ENCODE data around the gene HRH2.
"Not testable (repeated sequence)": the region's sequence is repeated elsewhere in the genome, so short reads cannot be mapped to it uniquely, and the experiment has no call there.

Gene HRH2

DNA sequence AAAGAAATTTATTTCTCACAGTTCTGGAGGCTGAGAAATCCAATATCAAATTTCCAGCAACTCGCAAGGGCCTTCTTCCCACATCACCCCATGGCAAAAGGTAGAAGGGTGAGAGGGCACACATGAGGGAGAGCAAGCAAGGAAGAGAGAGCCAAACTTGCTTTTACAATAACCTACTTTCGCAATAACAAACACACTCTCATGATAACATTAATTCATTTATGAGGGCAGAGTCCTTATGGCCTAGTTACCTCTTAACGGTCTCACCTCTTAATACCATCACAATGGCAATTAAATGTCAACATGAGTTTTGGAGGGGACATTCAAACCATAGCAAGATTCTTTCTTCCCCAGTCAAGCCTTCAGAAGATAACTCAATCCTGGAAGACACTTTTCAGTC lies 11.6 kb upstream of the HRH2 start:
- TF ChIP-seq, protein P1, sequence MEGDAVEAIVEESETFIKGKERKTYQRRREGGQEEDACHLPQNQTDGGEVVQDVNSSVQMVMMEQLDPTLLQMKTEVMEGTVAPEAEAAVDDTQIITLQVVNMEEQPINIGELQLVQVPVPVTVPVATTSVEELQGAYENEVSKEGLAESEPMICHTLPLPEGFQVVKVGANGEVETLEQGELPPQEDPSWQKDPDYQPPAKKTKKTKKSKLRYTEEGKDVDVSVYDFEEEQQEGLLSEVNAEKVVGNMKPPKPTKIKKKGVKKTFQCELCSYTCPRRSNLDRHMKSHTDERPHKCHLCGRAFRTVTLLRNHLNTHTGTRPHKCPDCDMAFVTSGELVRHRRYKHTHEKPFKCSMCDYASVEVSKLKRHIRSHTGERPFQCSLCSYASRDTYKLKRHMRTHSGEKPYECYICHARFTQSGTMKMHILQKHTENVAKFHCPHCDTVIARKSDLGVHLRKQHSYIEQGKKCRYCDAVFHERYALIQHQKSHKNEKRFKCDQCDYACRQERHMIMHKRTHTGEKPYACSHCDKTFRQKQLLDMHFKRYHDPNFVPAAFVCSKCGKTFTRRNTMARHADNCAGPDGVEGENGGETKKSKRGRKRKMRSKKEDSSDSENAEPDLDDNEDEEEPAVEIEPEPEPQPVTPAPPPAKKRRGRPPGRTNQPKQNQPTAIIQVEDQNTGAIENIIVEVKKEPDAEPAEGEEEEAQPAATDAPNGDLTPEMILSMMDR (IDR thresholded peaks at IDR 0.05; ENCODE audit: low read depth, low read length) = no peak

GRCh38 chr5:175649967-175650366 lies 7.9 kb upstream of the HRH2 start:
- TF ChIP-seq, protein P1 (IDR thresholded peaks at IDR 0.05; ENCODE audit: low read depth, low read length) = no peak
- no peak for DNase-seq (ENCODE audit: extremely low read depth, low read depth)

More for the DNA sequence above, 11.6 kb upstream of the HRH2 start:
- DNase-seq (ENCODE audit: extremely low read depth, low read depth) = no peak

GRCh38 chr5:175650430-175651205 lies 7.3 kb upstream of the HRH2 start:
- not testable (repeated sequence) for DNase-seq (ENCODE audit: extremely low read depth, low read depth)

GRCh38 chr5:175652741-175653663 lies 4.9 kb upstream of the HRH2 start:
- DNase-seq (ENCODE audit: extremely low read depth, low read depth) = no peak
- TF ChIP-seq, protein P1 (IDR thresholded peaks at IDR 0.05; ENCODE audit: low read depth, low read length) = no peak

- DNase-seq (ENCODE audit: extremely low read depth, low read depth) = no peak
- TF ChIP-seq, protein P1 (IDR thresholded peaks at IDR 0.05; ENCODE audit: low read depth, low read length) = no peak
These were observed 4.1 kb upstream of the HRH2 start for GRCh38 chr5:175653763-175654162.

- TF ChIP-seq, protein P1 (IDR thresholded peaks at IDR 0.05; ENCODE audit: low read depth, low read length) = no peak
- no peak for DNase-seq (ENCODE audit: extremely low read depth, low read depth)
These were observed 3.5 kb upstream of the HRH2 start for GRCh38 chr5:175654339-175654738.

DNA sequence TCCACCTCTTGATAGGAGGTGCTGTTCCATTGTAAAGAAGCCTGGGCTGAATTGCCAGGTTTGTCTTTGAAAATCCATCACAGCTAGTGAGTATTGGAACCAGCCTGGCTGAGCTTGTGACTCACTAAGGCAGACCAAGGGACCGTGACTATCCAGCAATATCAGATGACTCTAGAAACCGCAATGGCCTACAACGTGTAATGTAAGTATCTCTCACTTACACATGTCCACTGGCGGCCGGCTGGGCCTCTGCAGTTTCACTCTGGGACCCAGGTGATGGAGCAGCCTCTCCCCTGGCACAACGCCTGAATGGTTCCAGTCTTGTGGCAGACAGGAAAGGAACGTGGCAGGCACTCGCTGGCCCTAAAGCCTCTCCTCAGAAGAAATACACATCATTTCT lies 3.1 kb upstream of the HRH2 start:
- TF ChIP-seq, protein P1 (IDR thresholded peaks at IDR 0.05; ENCODE audit: low read depth, low read length) = no peak
- DNase-seq (ENCODE audit: extremely low read depth, low read depth) = no peak
